ENCODE data around the gene PLGRKT. TPM values are rescaled to one million over a fixed set of nuclear protein-coding genes. Genes with fewer than 3 reads are reported as not detected.
A peak's percentile ranks its signal among the peaks of the same experiment; 100 is the strongest.
"Not testable (repeated sequence)": the region's sequence is repeated elsewhere in the genome, so short reads cannot be mapped to it uniquely, and the experiment has no call there.

PLGRKT gene
- total RNA-seq, 2 experiments from 2014 or later, result 29.8 to 31.5 TPM

DNA sequence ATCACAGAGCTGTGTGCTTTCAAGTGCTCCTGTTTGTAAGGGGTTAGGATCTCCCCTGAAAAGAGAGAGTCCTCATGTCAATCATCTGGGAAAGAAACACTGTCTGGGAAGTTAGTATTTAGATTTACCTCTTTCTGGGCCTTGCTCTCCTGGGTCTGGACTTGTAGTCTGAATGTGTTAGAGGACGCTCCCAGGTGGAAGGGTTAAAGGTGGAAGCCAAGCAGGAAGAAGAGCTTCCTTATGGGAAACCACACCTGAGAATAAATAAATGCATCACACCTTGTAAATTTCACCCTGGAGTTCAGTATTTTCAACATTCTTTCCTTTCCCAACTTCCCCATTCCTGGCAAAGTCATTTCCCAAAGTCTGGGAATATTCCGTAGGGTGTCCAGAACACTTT is 1.3 kb downstream of the PLGRKT start:
- ATAC-seq, result no peak
- no peak for DNase-seq
- Mint-ChIP-seq H3K27me3 (no peaks in the 10 kb centered on the region), H3K36me3 (peaks cover 40% of the 10 kb centered on the region), H3K4me3 (peak overlapping the region; percentile 93), H3K4me1 (peaks cover 32% of the 10 kb centered on the region), H3K9me3 (ENCODE audit: low read depth) (peaks cover 2% of the 10 kb centered on the region), H3K27ac (peak overlapping the region; percentile 93)
- CTCF ChIA-PET, result interaction anchor here (1.1 to 5.2 kb wide), 6 partner anchors 12 to 673 kb away, joined by 3 to 37 read pairs (median 16); partner anchors contain the start of gene CD274

DNA sequence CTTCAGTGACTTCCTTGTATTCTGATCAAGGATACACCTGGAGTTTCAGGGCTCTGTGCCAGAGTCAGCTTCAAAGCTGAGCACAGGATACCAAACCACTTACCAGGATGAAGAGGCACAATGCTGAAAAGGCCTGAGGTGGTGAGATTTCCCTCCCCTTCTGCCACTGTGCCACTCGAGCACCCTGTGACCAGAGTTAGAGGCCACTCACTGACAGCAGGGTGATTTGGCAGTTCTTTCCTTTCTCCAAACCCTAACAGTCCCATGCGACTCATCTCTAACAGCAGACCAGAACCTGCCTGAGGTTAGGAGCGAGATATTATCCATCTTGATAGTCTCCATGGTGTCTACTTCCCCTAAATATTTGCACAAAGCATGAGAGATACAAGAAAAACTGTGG is 1.8 kb downstream of the PLGRKT start:
- DNase-seq (no peak), ATAC-seq (no peak)
- no peaks in the 10 kb centered on the region for H3K27me3 Mint-ChIP-seq
- peaks cover 2% of the 10 kb centered on the region for H3K9me3 Mint-ChIP-seq (ENCODE audit: low read depth)
- H3K36me3 Mint-ChIP-seq, result peaks cover 40% of the 10 kb centered on the region
- H3K4me3 Mint-ChIP-seq, result no peak overlapping the region
- peak overlapping the region; percentile 6 for H3K27ac Mint-ChIP-seq
- H3K4me1 Mint-ChIP-seq, result peaks cover 30% of the 10 kb centered on the region
- CTCF ChIA-PET, result interaction anchor here (1.1 to 3.9 kb wide), 5 partner anchors 11 to 673 kb away, joined by 3 to 24 read pairs (median 3); partner anchors contain the start of gene CD274

DNA sequence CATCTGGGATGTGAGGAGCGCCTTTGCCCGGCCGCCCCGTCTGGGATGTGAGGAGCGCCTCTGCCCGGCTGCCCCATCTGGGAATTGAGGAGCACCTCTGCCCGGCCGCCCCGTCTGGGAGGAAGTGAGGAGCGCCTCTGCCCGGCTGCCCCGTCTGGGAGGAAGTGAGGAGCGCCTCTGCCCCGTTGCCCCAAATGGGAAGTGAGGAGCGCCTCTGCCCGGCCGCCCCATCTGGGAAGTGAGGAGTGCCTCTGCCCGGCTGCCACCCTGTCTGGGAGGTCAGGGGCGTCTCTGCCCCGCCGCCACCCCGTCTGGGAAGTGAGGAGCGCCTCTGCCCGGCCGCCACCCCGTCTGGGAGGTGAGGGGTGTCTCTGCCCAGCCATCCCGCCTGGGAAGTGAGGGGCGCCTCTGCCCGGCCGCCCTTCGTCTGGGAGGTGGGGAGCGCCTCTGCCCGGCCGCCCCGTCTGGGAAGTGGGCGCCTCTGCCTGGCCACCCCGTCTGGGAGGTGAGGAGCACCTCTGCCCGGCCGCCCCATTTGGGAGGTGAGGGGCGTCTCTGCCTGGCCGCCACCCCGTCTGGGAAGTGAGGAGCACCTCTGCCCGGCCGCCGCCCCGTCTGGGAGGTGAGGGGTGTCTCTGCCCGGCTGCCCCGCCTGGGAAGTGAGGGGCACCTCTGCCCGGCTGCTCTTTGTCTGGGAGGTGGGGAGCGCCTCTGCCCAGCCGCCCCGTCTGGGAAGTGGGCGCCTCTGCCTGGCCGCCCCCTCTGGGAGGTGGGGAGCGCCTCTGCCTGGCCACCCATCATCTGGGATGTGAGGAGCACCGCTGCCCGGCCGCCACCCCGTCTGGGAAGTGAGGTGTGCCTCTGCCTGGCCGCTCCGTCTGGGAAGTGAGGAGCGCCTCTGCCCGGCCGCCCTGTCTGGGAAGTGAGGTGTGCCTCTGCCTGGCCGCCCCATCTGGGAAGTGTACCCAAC is 3.6 kb downstream of the PLGRKT start:
- CTCF ChIA-PET, result interaction anchor here (1.3 kb wide), 1 partner anchor 156 kb away, joined by 3 read pairs; no protein-coding TSS in a partner anchor
- not testable (repeated sequence) for H3K9me3 Mint-ChIP-seq (ENCODE audit: low read depth)

DNA sequence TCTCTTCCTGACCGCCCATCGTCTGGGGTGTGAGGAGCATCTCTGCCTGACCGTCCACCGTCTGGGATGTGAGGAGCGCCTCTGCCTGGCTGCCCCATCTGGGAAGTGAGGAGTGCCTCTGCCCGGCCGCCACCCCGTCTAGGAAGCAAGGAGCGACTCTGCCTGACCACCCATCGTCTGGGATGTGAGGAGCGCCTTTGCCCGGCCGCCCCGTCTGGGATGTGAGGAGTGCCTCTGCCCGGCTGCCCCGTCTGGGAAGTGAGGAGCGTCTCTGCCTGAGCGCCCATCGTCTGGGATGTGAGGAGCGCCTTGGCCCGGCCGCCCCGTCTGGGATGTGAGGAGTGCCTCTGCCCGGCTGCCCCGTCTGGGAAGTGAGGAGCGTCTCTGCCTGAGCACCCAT is 4.4 kb downstream of the PLGRKT start:
- H3K36me3 Mint-ChIP-seq, result peaks cover 40% of the 10 kb centered on the region
- H3K4me1 Mint-ChIP-seq, result peaks cover 22% of the 10 kb centered on the region
- DNase-seq; H3K27me3 Mint-ChIP-seq; H3K9me3 Mint-ChIP-seq (ENCODE audit: low read depth); ATAC-seq; H3K27ac Mint-ChIP-seq; H3K4me3 Mint-ChIP-seq; CTCF ChIA-PET: not testable (repeated sequence)

More for the DNA sequence above, 3.6 kb downstream of the PLGRKT start:
- Mint-ChIP-seq H3K4me1 (peaks cover 30% of the 10 kb centered on the region), H3K36me3 (peaks cover 40% of the 10 kb centered on the region)
- not testable (repeated sequence) for H3K4me3 Mint-ChIP-seq, H3K27me3 Mint-ChIP-seq, ATAC-seq, DNase-seq, H3K27ac Mint-ChIP-seq

DNA sequence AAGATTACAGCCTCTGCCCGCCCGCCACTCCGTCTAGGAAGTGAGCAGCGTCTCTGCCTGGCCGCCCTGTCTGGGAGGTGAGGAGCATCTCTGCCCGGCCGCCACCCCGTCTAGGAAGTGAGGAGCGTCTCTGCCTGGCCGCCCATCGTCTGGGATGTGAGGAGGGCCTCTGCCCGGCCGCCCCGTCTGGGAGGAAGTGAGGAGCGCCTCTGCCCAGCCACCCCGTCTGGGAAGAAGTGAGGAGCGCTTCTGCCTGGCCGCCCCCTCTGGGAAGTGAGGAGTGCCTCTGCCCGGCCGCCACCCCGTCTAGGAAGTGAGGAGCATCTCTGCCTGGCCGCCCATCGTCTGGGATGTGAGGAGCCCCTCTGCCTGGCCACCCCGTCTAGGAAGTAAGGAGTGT is 4.8 kb downstream of the PLGRKT start:
- H3K4me3 Mint-ChIP-seq; H3K9me3 Mint-ChIP-seq (ENCODE audit: low read depth); ATAC-seq; H3K27ac Mint-ChIP-seq; DNase-seq; H3K27me3 Mint-ChIP-seq: not testable (repeated sequence)
- Mint-ChIP-seq H3K36me3 (peaks cover 40% of the 10 kb centered on the region), H3K4me1 (peaks cover 19% of the 10 kb centered on the region)
- CTCF ChIA-PET, result interaction anchor here (1.6 kb wide), 1 partner anchor 167 kb away, joined by 4 read pairs; no protein-coding TSS in a partner anchor

DNA sequence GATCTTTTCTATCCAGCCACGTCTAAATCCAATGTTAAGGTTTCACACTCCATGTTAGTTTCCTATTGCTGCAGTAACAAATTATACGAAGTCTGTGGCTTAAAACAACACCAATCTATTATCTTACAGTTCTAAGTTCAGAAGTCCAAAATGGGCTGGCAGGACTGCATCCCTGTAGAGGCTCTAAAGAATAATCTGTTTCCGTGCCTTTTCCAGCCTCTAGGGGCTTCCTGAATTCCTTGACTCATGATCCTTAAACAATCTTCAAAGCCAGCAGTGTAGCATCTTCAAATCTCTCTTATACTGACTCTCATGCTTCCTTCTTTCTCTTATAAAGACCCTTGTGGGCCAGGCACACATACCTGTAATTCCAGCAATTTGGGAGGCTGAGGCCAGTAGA is 6.8 kb downstream of the PLGRKT start:
- DNase-seq (no peak), ATAC-seq (no peak)
- Mint-ChIP-seq H3K4me1 (peaks cover 2% of the 10 kb centered on the region), H3K9me3 (ENCODE audit: low read depth) (peaks cover 2% of the 10 kb centered on the region), H3K36me3 (peaks cover 29% of the 10 kb centered on the region), H3K27ac (no peak overlapping the region), H3K27me3 (no peaks in the 10 kb centered on the region), H3K4me3 (no peak overlapping the region)
- CTCF ChIA-PET, result interaction anchor here (0.7 kb wide), 1 partner anchor 441 kb away, joined by 3 read pairs; no protein-coding TSS in a partner anchor

DNA sequence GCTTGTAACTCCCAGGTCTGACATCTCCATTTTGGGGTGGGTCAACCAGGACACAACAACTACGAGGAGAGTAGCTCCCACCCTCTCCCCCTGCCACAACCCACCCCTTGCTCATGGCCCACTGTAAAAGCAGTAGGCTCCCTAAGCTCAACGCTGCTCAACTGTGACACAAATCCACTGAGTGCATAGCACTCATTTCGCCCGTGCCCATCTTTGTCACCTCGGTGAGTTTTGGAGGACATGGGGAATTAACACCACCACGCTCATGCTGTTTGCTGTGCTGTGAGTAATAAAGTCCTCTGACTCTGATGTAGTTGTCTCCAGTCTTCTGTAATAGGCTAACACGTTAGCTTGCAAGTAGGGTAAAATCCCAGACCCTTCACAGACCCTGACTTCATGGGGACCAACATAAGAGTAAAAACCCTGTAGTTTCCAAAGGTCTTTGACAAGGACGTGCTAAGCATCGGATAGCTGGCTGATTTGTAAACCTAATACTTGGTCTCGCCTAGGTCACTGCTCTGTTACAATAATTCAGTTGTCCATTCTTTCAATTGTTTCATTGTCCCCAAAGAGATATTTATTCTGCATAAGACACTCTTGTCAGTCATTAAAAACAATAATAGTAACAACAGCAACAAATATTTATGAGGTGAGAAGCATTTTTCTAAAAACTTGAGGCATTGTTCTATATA is 7.7 kb downstream of the PLGRKT start:
- ATAC-seq (no peak), DNase-seq (no peak)
- Mint-ChIP-seq H3K27me3 (no peaks in the 10 kb centered on the region), H3K36me3 (peaks cover 20% of the 10 kb centered on the region), H3K9me3 (ENCODE audit: low read depth) (no peaks in the 10 kb centered on the region), H3K4me3 (no peak overlapping the region), H3K4me1 (no peaks in the 10 kb centered on the region), H3K27ac (no peak overlapping the region)
- CTCF ChIA-PET, result interaction anchor here (1.2 to 3.2 kb wide), 3 partner anchors 159 to 244 kb away, joined by 4 to 12 read pairs (median 6); partner anchors contain the start of gene INSL6

DNA sequence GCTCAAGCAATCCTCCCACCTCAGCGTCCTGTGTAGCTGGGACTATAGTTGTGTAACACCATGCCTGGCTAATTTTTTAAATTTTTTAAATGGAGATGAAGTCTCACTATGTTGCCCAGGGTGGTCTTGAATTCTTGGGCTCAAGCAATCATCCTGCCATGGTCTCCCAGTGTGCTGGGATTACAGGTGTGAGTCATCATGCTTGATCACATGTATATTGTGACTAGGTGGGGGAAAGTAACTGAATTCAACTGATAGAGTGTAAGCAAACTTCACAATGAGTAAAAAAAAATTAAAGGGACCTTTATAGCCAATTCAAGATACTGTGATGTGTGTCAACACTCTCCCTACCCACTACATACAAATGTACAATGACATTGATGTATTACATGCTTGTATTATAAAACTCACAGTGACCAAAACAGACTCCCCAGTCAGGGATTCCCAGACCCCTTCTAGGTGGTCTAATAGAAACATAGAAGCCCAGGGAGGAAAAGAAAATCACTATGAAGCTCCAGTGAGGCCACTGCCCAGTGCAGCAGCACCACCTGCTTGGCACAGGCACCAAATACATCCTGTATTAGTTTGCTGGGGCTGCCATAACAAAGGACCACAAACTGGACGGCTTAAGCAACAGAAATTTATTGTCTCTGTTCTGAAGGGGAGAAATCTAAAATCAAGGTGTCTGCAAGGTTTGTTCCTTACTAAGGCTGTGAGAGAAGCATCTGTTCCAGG is 8.8 kb downstream of the PLGRKT start:
- CTCF ChIA-PET, result interaction anchor here (1.2 to 3.2 kb wide), 4 partner anchors 14 to 243 kb away, joined by 3 to 12 read pairs (median 5); partner anchors contain the start of gene INSL6
- no peak for ATAC-seq
- H3K27ac Mint-ChIP-seq, result no peak overlapping the region
- no peaks in the 10 kb centered on the region for H3K4me1 Mint-ChIP-seq
- peaks cover 17% of the 10 kb centered on the region for H3K36me3 Mint-ChIP-seq
- H3K4me3 Mint-ChIP-seq, result no peak overlapping the region
- H3K27me3 Mint-ChIP-seq, result no peaks in the 10 kb centered on the region
- no peaks in the 10 kb centered on the region for H3K9me3 Mint-ChIP-seq (ENCODE audit: low read depth)
- DNase-seq, result no peak

DNA sequence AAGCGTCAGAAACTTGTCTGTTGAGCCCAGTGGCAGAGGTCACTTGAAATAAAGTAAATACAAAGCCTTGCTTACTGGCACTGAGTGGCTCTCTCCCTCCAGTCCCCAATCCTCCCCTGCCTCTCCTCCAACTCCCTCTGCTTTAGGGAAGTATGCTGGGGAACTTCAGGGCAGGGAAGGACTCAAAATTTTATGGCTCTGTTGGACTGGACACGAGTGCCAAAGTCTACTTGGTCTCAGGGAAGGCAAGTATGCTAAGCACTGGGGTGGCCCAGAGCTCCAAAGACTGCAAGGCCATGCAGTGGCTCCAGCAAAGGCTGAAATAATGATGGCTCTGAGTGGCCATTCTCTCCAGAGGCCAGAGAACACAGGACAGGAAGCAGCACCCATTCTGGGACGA is 9.6 kb downstream of the PLGRKT start:
- Mint-ChIP-seq H3K36me3 (peaks cover 12% of the 10 kb centered on the region), H3K4me3 (no peak overlapping the region), H3K4me1 (no peaks in the 10 kb centered on the region), H3K9me3 (ENCODE audit: low read depth) (no peaks in the 10 kb centered on the region), H3K27ac (no peak overlapping the region), H3K27me3 (no peaks in the 10 kb centered on the region)
- DNase-seq (no peak), ATAC-seq (no peak)
- CTCF ChIA-PET, result interaction anchor here (1.4 to 3.2 kb wide), 2 partner anchors 15 to 242 kb away, joined by 3 to 12 read pairs; partner anchors contain the start of gene INSL6

DNA sequence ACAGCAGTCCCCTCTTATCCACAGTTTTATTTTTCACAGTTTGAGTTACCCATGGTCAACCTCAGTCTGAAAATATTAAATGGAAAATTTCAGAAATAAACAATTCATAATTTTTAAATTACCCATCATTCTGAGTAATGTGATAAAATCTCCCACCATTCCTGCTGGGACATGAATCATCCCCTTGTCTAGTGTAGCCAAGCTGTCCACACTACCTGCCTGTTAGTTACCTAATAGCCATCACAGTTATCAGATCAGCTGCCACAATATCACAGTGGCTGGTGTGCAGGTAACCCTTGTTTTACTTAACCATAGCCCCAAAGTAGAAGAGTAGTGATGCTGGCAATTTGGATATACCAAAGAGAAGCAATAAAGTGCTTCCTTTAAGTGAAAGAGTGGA is 10.7 kb downstream of the PLGRKT start:
- Mint-ChIP-seq H3K27ac (no peak overlapping the region), H3K4me1 (no peaks in the 10 kb centered on the region), H3K9me3 (ENCODE audit: low read depth) (no peaks in the 10 kb centered on the region), H3K36me3 (peaks cover 2% of the 10 kb centered on the region), H3K4me3 (no peak overlapping the region), H3K27me3 (no peaks in the 10 kb centered on the region)
- CTCF ChIA-PET, result interaction anchor here (1.5 to 6.0 kb wide), 4 partner anchors 10 to 241 kb away, joined by 3 to 55 read pairs (median 17); partner anchors contain the start of gene PLGRKT
- no peak for ATAC-seq
- DNase-seq, result no peak

DNA sequence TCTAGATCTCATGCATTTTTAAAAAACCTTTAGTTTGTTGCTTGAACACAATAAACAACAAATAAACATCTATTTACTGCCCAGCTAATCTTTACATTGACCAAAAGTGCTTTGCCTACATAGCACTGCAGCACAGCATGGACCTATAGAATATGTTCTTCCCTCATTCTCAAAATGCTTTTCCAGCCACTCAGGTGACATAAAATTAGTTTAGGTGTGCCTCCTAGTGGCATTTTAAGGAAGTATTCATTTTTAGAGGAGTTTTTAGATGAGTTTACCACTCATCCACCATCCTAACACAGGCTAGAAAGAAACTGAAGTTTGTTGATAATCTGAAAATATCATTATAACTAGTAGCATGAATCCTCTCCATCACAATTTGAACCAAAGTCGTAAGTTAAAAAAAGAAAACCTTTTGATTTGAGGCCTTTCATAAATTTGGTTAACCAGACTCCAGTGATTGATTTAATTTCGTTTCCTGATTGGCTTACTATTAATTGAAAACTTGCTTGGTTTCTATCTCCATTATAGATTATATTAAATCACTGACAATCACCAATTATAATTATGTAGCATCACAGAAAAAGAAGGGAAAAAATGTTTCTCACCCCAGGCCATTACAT is 12.6 kb downstream of the PLGRKT start:
- ATAC-seq (peak; percentile 39), DNase-seq (no peak)
- CTCF ChIA-PET, result interaction anchor here (0.7 to 6.0 kb wide), 12 partner anchors 12 to 663 kb away, joined by 3 to 55 read pairs (median 4); partner anchors contain the start of gene PLGRKT
- Mint-ChIP-seq H3K27me3 (no peaks in the 10 kb centered on the region), H3K27ac (no peak overlapping the region), H3K9me3 (ENCODE audit: low read depth) (no peaks in the 10 kb centered on the region), H3K4me1 (peaks cover 4% of the 10 kb centered on the region), H3K4me3 (no peak overlapping the region), H3K36me3 (peaks cover 2% of the 10 kb centered on the region)

DNA sequence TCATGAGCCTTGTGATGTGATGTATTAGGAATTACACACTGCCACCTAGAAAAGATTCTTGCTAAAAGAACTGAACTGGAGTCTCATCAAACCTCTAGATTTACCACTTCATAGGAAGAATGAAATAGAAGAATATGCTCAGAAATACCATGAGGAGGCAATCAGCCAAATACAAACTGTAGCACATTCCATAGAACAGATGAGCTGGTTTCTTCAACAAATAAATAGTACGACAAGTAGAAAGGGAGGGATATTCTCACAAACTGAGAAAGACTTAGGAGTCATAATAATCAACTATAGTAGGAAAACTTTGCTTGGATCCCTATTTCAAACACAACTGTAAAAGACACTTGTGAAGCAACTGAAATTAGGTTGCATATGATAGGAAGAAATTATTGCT is 15.4 kb downstream of the PLGRKT start:
- H3K4me1 Mint-ChIP-seq, result peaks cover 4% of the 10 kb centered on the region
- H3K36me3 Mint-ChIP-seq, result peaks cover 14% of the 10 kb centered on the region
- no peak overlapping the region for H3K4me3 Mint-ChIP-seq

More for the DNA sequence above, 15.4 kb downstream of the PLGRKT start:
- ATAC-seq (no peak), DNase-seq (no peak)
- Mint-ChIP-seq H3K27ac (no peak overlapping the region), H3K27me3 (no peaks in the 10 kb centered on the region), H3K9me3 (ENCODE audit: low read depth) (no peaks in the 10 kb centered on the region)
- CTCF ChIA-PET, result interaction anchor here (0.9 to 6.0 kb wide), 3 partner anchors 9 to 236 kb away, joined by 3 to 55 read pairs (median 18); no protein-coding TSS in a partner anchor

Data from activated CD8-positive, alpha-beta memory T cell treated with anti-CD3 and anti-CD28 coated beads, Interleukin-2, amount 10 ng/mL, durations not matched to agents 7 days and 5 days (primary cell).